Spinal cord (tissue), 10 donors: ENCODE data around the gene USP10. TPM values are rescaled to one million over a fixed set of nuclear protein-coding genes. Genes with fewer than 3 reads are reported as not detected.

ENCODE experiments used
- DNase-seq, 6 donors: peaks; one replicate each; pipeline versions ENCODE4 v3.0.0 to v3.0.0-alpha.2; 2013 to 2015; ENCODE audit warnings: low spot score in 6 of 6, low read depth in 4 of 6
- H3K27ac ChIP-seq: one replicate; pipeline ENCODE4 v1.5.1; 2013; ENCODE audit warnings: low read depth, low read length, control low read depth
- H3K27me3 ChIP-seq: one replicate; pipeline ENCODE4 v1.6.1; 2013; ENCODE audit warnings: low read length; ENCODE audit not compliant: control insufficient read depth, insufficient read depth
- H3K36me3 ChIP-seq: one replicate; pipeline ENCODE4 v1.6.1; 2013; ENCODE audit warnings: low read length; ENCODE audit not compliant: control insufficient read depth, insufficient read depth
- H3K4me1 ChIP-seq: one replicate; pipeline ENCODE4 v1.6.1; 2013; ENCODE audit warnings: low read length; ENCODE audit not compliant: control insufficient read depth, insufficient read depth
- H3K4me3 ChIP-seq: one replicate; pipeline ENCODE4 v1.5.1; 2013; ENCODE audit warnings: low read depth, low read length, control low read depth
- H3K9me3 ChIP-seq: one replicate; pipeline ENCODE4 v1.6.1; 2013; ENCODE audit warnings: low read length; ENCODE audit not compliant: control insufficient read depth, insufficient read depth
- WGBS: methylation state at CpG from one replicate; pipeline ENCODE4 v1.1.5; 2013; ENCODE audit warnings: missing lambda C conversion rate; ENCODE audit not compliant: insufficient coverage; 5-methylcytosine and 5-hydroxymethylcytosine counted together
- polyA plus RNA-seq, 2 donors: library from polyadenylated mRNA; unstranded; fragments of 120-200 nt; gene quantifications; one replicate each; pipeline ENCODE4 v1.2.1, GENCODE V29; 2013; ENCODE audit not compliant: insufficient read length in 2 of 2
- total RNA-seq, 2 donors: library from RNA; depleted of rRNA in 1 of 2; stranded (reverse); fragments of 120-200 nt in 1 of 2; fragments of >200 nt in 1 of 2; gene quantifications; one replicate each; pipeline versions ENCODE4 v1.2.3 to v1.2.4, GENCODE V29; 2013 to 2014
- donor health status: healthy.

USP10 gene
- total and polyA plus RNA-seq, 4 donors = 41.5 to 108 (median 70.2) TPM

GRCh38 chr16:84789431-84789830 lies 89.6 kb downstream of the USP10 start:
- H3K27me3 ChIP-seq = no peaks in the 10 kb centered on the region
- DNase-seq = no peak
- no peak overlapping the region for H3K27ac ChIP-seq
- no peaks in the 10 kb centered on the region for H3K9me3 ChIP-seq
- peaks cover 31% of the 10 kb centered on the region for H3K4me1 ChIP-seq
- peaks cover 3% of the 10 kb centered on the region for H3K36me3 ChIP-seq
- WGBS = 82% methylated on average over 7 of the region's 11 CpGs
- H3K4me3 ChIP-seq = no peak overlapping the region

- 67% methylated on average over 1 of the region's 4 CpGs for WGBS
Observed at GRCh38 chr16:84790301-84790700, 90.5 kb downstream of the USP10 start.

GRCh38 chr16:84791088-84791487 lies 91.3 kb downstream of the USP10 start:
- no peak overlapping the region for H3K4me3 ChIP-seq
- no peak overlapping the region for H3K27ac ChIP-seq
- no peaks in the 10 kb centered on the region for H3K9me3 ChIP-seq
- WGBS = 98% methylated on average over 6 of the region's 12 CpGs
- no peak for DNase-seq
- H3K27me3 ChIP-seq = no peaks in the 10 kb centered on the region
- H3K4me1 ChIP-seq = peaks cover 23% of the 10 kb centered on the region
- peaks cover 7% of the 10 kb centered on the region for H3K36me3 ChIP-seq

More at GRCh38 chr16:84790301-84790700, 90.5 kb downstream of the USP10 start:
- Histone ChIP-seq H3K9me3 (no peaks in the 10 kb centered on the region), H3K36me3 (peaks cover 5% of the 10 kb centered on the region), H3K27ac (no peak overlapping the region), H3K4me1 (peaks cover 31% of the 10 kb centered on the region), H3K27me3 (no peaks in the 10 kb centered on the region), H3K4me3 (no peak overlapping the region)
- peak in 1 of 6 donors; percentile 42 for DNase-seq

GRCh38 chr16:84791501-84791900 lies 91.7 kb downstream of the USP10 start:
- Histone ChIP-seq H3K9me3 (no peaks in the 10 kb centered on the region), H3K4me3 (no peak overlapping the region), H3K27ac (no peak overlapping the region), H3K27me3 (no peaks in the 10 kb centered on the region), H3K36me3 (peaks cover 7% of the 10 kb centered on the region), H3K4me1 (peaks cover 19% of the 10 kb centered on the region)
- no peak for DNase-seq
- 94% methylated on average over 3 of the region's 6 CpGs for WGBS

- Histone ChIP-seq H3K27ac (no peak overlapping the region), H3K9me3 (no peaks in the 10 kb centered on the region), H3K27me3 (no peaks in the 10 kb centered on the region), H3K36me3 (peaks cover 4% of the 10 kb centered on the region), H3K4me3 (no peak overlapping the region), H3K4me1 (peaks cover under 1% of the 10 kb centered on the region)
- no peak for DNase-seq
- WGBS = 68% methylated on average over 4 of the region's 6 CpGs
Observed at GRCh38 chr16:84794186-84794585, 94.4 kb downstream of the USP10 start.

- Histone ChIP-seq H3K27me3 (no peaks in the 10 kb centered on the region), H3K27ac (no peak overlapping the region), H3K4me3 (no peak overlapping the region), H3K4me1 (no peaks in the 10 kb centered on the region), H3K9me3 (no peaks in the 10 kb centered on the region), H3K36me3 (peaks cover 4% of the 10 kb centered on the region)
- DNase-seq = no peak
- 88% methylated on average over 18 of the region's 19 CpGs for WGBS
Observed at GRCh38 chr16:84794626-84795025, 94.8 kb downstream of the USP10 start.

- H3K4me3 ChIP-seq = no peak overlapping the region
- H3K36me3 ChIP-seq = peaks cover 4% of the 10 kb centered on the region
- no peaks in the 10 kb centered on the region for H3K9me3 ChIP-seq
- 78% methylated on average over 20 of the region's 22 CpGs for WGBS
- H3K27me3 ChIP-seq = no peaks in the 10 kb centered on the region
- peak in 1 of 6 donors; percentile 71 for DNase-seq
- H3K4me1 ChIP-seq = no peaks in the 10 kb centered on the region
- peak overlapping the region; percentile 76 for H3K27ac ChIP-seq
Observed at GRCh38 chr16:84795329-84796053, 95.7 kb downstream of the USP10 start.

GRCh38 chr16:84800158-84800978 lies 100.6 kb downstream of the USP10 start:
- H3K4me1 ChIP-seq = no peaks in the 10 kb centered on the region
- WGBS = 71% methylated on average over 4 of the region's 8 CpGs
- H3K36me3 ChIP-seq = peaks cover under 1% of the 10 kb centered on the region
- H3K9me3 ChIP-seq = no peaks in the 10 kb centered on the region
- H3K27me3 ChIP-seq = no peaks in the 10 kb centered on the region
- no peak overlapping the region for H3K4me3 ChIP-seq
- no peak for DNase-seq
- H3K27ac ChIP-seq = no peak overlapping the region

- Histone ChIP-seq H3K27me3 (no peaks in the 10 kb centered on the region), H3K4me3 (no peak overlapping the region), H3K9me3 (no peaks in the 10 kb centered on the region), H3K4me1 (peaks cover 6% of the 10 kb centered on the region), H3K27ac (no peak overlapping the region), H3K36me3 (no peaks in the 10 kb centered on the region)
- DNase-seq = no peak
- 78% methylated on average over 7 of the region's 9 CpGs for WGBS
Observed at GRCh38 chr16:84803146-84803545, 103.3 kb downstream of the USP10 start.
